Prostate gland (tissue), 2 donors: Measurements from ENCODE around the gene PLPPR1.

ENCODE experiments used
- CTCF ChIP-seq, 4 experiments: fragments of 200-600 bp in 2 of 4; fragments of 450-650 bp in 2 of 4; sonication (generic) in 2 of 4; IDR thresholded peaks; 1 replicate in 3 of 4; 2 replicates in 1 of 4; pipeline ENCODE4 v1.5.1; 2016 to 2019; ENCODE audit warnings: antibody characterized with exemption in 4 of 4, mild to moderate bottlenecking in 2 of 4, moderate library complexity in 2 of 4
- POLR2A ChIP-seq: fragments of 450-650 bp; IDR thresholded peaks from one replicate; pipeline ENCODE4 v1.6.1; 2016; ENCODE audit warnings: antibody characterized with exemption, mild to moderate bottlenecking

DNA sequence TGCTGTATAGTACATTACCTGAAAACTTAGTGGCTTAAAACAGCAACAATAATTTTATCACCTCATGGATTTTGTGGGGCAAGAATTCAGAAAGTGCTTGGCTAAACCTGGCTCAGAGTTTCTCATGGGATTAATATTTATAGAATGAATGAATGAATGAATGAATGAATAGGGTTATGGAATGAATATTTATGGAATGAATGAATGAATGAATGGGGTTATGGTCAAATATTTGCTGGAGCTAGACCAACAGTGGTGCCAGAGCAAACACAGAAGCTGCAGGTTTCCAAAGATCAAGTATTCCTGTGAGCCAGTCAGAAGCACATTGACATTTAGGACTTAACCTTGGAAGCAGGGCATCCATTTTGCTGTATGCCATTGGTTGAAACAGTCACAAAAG is 35.7 kb downstream of the PLPPR1 start:
- TF ChIP-seq CTCF (IDR thresholded peaks at IDR 0.05), result no peak
- TF ChIP-seq POLR2A, result no peak
